Muscle of leg (tissue), 11 donors: Measurements from ENCODE around the gene CCDC57. TPM values are rescaled to one million over a fixed set of nuclear protein-coding genes. Genes with fewer than 3 reads are reported as not detected.

Experiments
- DNase-seq: peaks from one replicate; pipeline ENCODE4 v3.0.0; 2013
- H3K27ac ChIP-seq: one replicate; pipeline ENCODE4 v1.5.1; 2013; ENCODE audit warnings: mild to moderate bottlenecking, low read length, control low read depth
- H3K27me3 ChIP-seq: one replicate; pipeline ENCODE4 v1.6.1; 2013; ENCODE audit warnings: low read length; ENCODE audit not compliant: control insufficient read depth, insufficient read depth
- H3K36me3 ChIP-seq: one replicate; pipeline ENCODE4 v1.6.1; 2013; ENCODE audit warnings: low read length; ENCODE audit not compliant: control insufficient read depth, insufficient read depth
- H3K4me1 ChIP-seq: one replicate; pipeline ENCODE4 v1.6.1; 2013; ENCODE audit warnings: low read length; ENCODE audit not compliant: control insufficient read depth, insufficient read depth
- H3K4me3 ChIP-seq: one replicate; pipeline ENCODE4 v1.5.1; 2013; ENCODE audit warnings: low read length, control low read depth
- H3K9me3 ChIP-seq: replicated peaks from 2 replicates; pipeline ENCODE4 v1.6.1; 2013; ENCODE audit warnings: low read depth, low read length; ENCODE audit not compliant: control insufficient read depth
- WGBS: methylation state at CpG from one replicate; pipeline ENCODE4 v1.1.5; 2013; ENCODE audit warnings: missing lambda C conversion rate; ENCODE audit not compliant: insufficient coverage; 5-methylcytosine and 5-hydroxymethylcytosine counted together
- polyA plus RNA-seq, 8 donors: library from polyadenylated mRNA; unstranded; fragments of 120-200 nt; gene quantifications; one replicate each; pipeline versions ENCODE4 v1.2.1 to v1.2.3, GENCODE V29; 2013; ENCODE audit warnings: inconsistent platforms in 1 of 8, low replicate concordance in 1 of 8; ENCODE audit not compliant: insufficient read length in 8 of 8, insufficient read depth in 1 of 8
- total RNA-seq: library from RNA; stranded (reverse); fragments of 120-200 nt; gene quantifications from one replicate; pipeline ENCODE4 v1.2.4, GENCODE V29; 2013

Gene CCDC57
- total and polyA plus RNA-seq, 9 donors, result 15.7 to 37.4 (median 30.4) TPM

- WGBS, result 88% methylated on average over 8 of the region's 13 CpGs
- H3K4me3 ChIP-seq, result no peak overlapping the region
- peaks cover 2% of the 10 kb centered on the region for H3K4me1 ChIP-seq
- peaks cover 9% of the 10 kb centered on the region for H3K36me3 ChIP-seq
- H3K9me3 ChIP-seq, result no peaks in the 10 kb centered on the region
- H3K27me3 ChIP-seq, result no peaks in the 10 kb centered on the region
- H3K27ac ChIP-seq, result no peak overlapping the region
- DNase-seq, result no peak
Measured at GRCh38 chr17:82113941-82114340, 98.7 kb downstream of the CCDC57 start.

GRCh38 chr17:82113422-82113821 is 99.2 kb downstream of the CCDC57 start:
- 98% methylated on average over 6 of the region's 9 CpGs for WGBS
- Histone ChIP-seq H3K9me3 (no peaks in the 10 kb centered on the region), H3K4me1 (peaks cover 4% of the 10 kb centered on the region), H3K36me3 (peaks cover 9% of the 10 kb centered on the region), H3K4me3 (no peak overlapping the region), H3K27me3 (no peaks in the 10 kb centered on the region), H3K27ac (no peak overlapping the region)
- DNase-seq, result no peak

- no peaks in the 10 kb centered on the region for H3K27me3 ChIP-seq
- H3K4me3 ChIP-seq, result no peak overlapping the region
- peaks cover 9% of the 10 kb centered on the region for H3K4me1 ChIP-seq
- H3K27ac ChIP-seq, result no peak overlapping the region
- no peaks in the 10 kb centered on the region for H3K9me3 ChIP-seq
- WGBS, result 90% methylated on average over 3 of the region's 6 CpGs
- peaks cover 9% of the 10 kb centered on the region for H3K36me3 ChIP-seq
- no peak for DNase-seq
Measured at GRCh38 chr17:82112914-82113311, 99.7 kb downstream of the CCDC57 start.

- Histone ChIP-seq H3K36me3 (peaks cover 9% of the 10 kb centered on the region), H3K27ac (no peak overlapping the region), H3K9me3 (no peaks in the 10 kb centered on the region), H3K27me3 (no peaks in the 10 kb centered on the region), H3K4me1 (peaks cover 14% of the 10 kb centered on the region), H3K4me3 (no peak overlapping the region)
- WGBS, result 92% methylated on average over 18 of the region's 18 CpGs
- DNase-seq, result no peak
Measured at GRCh38 chr17:82112181-82112913, 100.3 kb downstream of the CCDC57 start.

- WGBS, result 89% methylated on average over 2 of the region's 3 CpGs
- H3K9me3 ChIP-seq, result no peaks in the 10 kb centered on the region
- H3K27ac ChIP-seq, result no peak overlapping the region
- peaks cover 9% of the 10 kb centered on the region for H3K36me3 ChIP-seq
- peaks cover 35% of the 10 kb centered on the region for H3K4me1 ChIP-seq
- no peak overlapping the region for H3K4me3 ChIP-seq
- DNase-seq, result no peak
- H3K27me3 ChIP-seq, result no peaks in the 10 kb centered on the region
Measured at GRCh38 chr17:82110298-82110697, 102.3 kb downstream of the CCDC57 start.

GRCh38 chr17:82108961-82109475 is 103.6 kb downstream of the CCDC57 start:
- WGBS, result 84% methylated on average over 12 of the region's 14 CpGs
- peaks cover 46% of the 10 kb centered on the region for H3K4me1 ChIP-seq
- no peak overlapping the region for H3K27ac ChIP-seq
- H3K9me3 ChIP-seq, result no peaks in the 10 kb centered on the region
- DNase-seq, result no peak
- peaks cover 9% of the 10 kb centered on the region for H3K36me3 ChIP-seq
- no peak overlapping the region for H3K4me3 ChIP-seq
- no peaks in the 10 kb centered on the region for H3K27me3 ChIP-seq

GRCh38 chr17:82108496-82108945 is 104.1 kb downstream of the CCDC57 start:
- Histone ChIP-seq H3K27ac (no peak overlapping the region), H3K4me3 (no peak overlapping the region), H3K9me3 (no peaks in the 10 kb centered on the region), H3K27me3 (no peaks in the 10 kb centered on the region), H3K4me1 (peaks cover 51% of the 10 kb centered on the region), H3K36me3 (peaks cover 6% of the 10 kb centered on the region)
- 73% methylated on average over 11 of the region's 19 CpGs for WGBS
- peak; percentile 31 for DNase-seq

- Histone ChIP-seq H3K4me1 (peaks cover 55% of the 10 kb centered on the region), H3K4me3 (no peak overlapping the region), H3K27ac (no peak overlapping the region), H3K27me3 (no peaks in the 10 kb centered on the region), H3K9me3 (no peaks in the 10 kb centered on the region), H3K36me3 (peaks cover 3% of the 10 kb centered on the region)
- no peak for DNase-seq
- 78% methylated on average over 11 of the region's 14 CpGs for WGBS
Measured at GRCh38 chr17:82108038-82108437, 104.6 kb downstream of the CCDC57 start.

GRCh38 chr17:82107341-82107860 is 105.2 kb downstream of the CCDC57 start:
- Histone ChIP-seq H3K27me3 (no peaks in the 10 kb centered on the region), H3K9me3 (no peaks in the 10 kb centered on the region), H3K4me3 (no peak overlapping the region), H3K27ac (peak overlapping the region; percentile 86), H3K4me1 (peaks cover 57% of the 10 kb centered on the region), H3K36me3 (peaks cover 3% of the 10 kb centered on the region)
- WGBS, result 77% methylated on average over 18 of the region's 24 CpGs
- DNase-seq, result peak; percentile 25

GRCh38 chr17:82106688-82107305 is 105.8 kb downstream of the CCDC57 start:
- Histone ChIP-seq H3K36me3 (peaks cover under 1% of the 10 kb centered on the region), H3K4me1 (peaks cover 58% of the 10 kb centered on the region), H3K27me3 (no peaks in the 10 kb centered on the region), H3K27ac (peak overlapping the region; percentile 86), H3K4me3 (peak overlapping the region; percentile 29), H3K9me3 (no peaks in the 10 kb centered on the region)
- 36% methylated on average over 9 of the region's 9 CpGs for WGBS
- DNase-seq, result peak; percentile 61
